ENCODE results near the gene GRK6.

DNA sequence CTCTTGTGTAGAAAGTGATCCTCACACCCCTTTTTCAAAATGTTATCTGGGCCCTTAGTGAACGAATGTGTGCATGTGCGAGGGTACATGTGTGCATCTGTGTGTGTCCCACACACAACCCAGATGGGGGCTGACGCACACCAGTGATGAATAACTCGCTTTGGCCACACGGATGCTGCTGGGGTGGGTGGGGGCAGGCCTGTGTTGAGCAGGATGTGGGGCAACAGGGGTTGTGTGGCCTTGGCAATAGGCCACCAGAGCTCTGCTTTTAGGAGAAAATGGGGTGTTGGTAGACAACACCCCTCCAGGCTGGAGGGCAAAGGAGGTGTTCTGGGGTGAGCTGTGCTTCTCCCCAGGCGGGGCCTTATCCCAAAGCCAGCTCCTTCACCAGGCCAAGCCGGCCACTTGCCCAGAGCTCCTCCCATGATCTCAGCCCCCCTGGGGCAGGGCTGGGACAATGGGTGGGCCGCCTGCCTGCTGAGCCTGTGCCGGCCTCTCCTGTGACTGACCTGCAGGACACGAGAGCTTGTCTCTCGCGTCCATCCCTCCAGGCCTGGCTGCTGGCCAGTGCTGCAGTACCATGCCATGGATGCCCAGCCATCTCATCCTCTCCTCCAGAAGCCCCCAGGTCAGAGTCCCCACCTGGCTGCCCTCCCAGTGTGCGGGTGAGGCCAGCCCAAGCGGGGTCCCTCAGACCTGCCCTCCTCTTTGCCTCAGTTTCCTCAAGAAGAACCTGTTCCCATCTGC, 45.3 kb downstream of the GRK6 start:
- TF ChIP-seq TAF1 (IDR thresholded peaks at IDR 0.05; ENCODE audit: low read depth) (no peak), CEBPB (IDR thresholded peaks at IDR 0.05) (no peak), EP300 (IDR thresholded peaks at IDR 0.05; ENCODE audit: borderline replicate concordance) (no peak), ZBTB7A (IDR thresholded peaks at IDR 0.05; ENCODE audit: low read depth) (no peak), EGR1 (IDR thresholded peaks at IDR 0.05) (no peak)
- TF ChIP-seq, protein P1, sequence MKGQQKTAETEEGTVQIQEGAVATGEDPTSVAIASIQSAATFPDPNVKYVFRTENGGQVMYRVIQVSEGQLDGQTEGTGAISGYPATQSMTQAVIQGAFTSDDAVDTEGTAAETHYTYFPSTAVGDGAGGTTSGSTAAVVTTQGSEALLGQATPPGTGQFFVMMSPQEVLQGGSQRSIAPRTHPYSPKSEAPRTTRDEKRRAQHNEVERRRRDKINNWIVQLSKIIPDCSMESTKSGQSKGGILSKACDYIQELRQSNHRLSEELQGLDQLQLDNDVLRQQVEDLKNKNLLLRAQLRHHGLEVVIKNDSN (IDR thresholded peaks at IDR 0.05) = no peak
- TF ChIP-seq, protein P2, sequence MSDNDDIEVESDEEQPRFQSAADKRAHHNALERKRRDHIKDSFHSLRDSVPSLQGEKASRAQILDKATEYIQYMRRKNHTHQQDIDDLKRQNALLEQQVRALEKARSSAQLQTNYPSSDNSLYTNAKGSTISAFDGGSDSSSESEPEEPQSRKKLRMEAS (IDR thresholded peaks at IDR 0.05) = no peak

Measured in Ishikawa (cell line).